Body of pancreas (tissue), 4 donors: Measurements from ENCODE around the gene PCYOX1L. TPM values are rescaled to one million over a fixed set of nuclear protein-coding genes. Genes with fewer than 3 reads are reported as not detected.

Experiments used
- ATAC-seq: fragments of 150-250 bp; one replicate; pipeline ENCODE4 v1.9.1; 2016
- DNase-seq, 4 donors: peaks; one replicate each; pipeline ENCODE4 v3.0.0-alpha.2; 2019
- H3K27ac ChIP-seq, 4 donors: fragments of 200-600 bp; sonication (generic); 1 replicate in 3 of 4; 2 replicates in 1 of 4; pipeline versions ENCODE4 v1.5.1 to v1.6.1; 2016 to 2019; ENCODE audit warnings: mild to moderate bottlenecking in 1 of 4, mixed read lengths in 1 of 4, moderate library complexity in 1 of 4
- H3K27me3 ChIP-seq, 2 donors: fragments of 200-600 bp; sonication (generic); one replicate each; pipeline ENCODE4 v1.6.0; 2016; ENCODE audit warnings: mild to moderate bottlenecking in 1 of 2
- H3K36me3 ChIP-seq, 2 donors: fragments of 200-600 bp; sonication (generic); replicated peaks in 1 of 2; 2 replicates each; pipeline ENCODE4 v1.5.1; 2016; ENCODE audit warnings: low read depth in 2 of 2; ENCODE audit not compliant: insufficient read depth in 1 of 2
- H3K4me1 ChIP-seq: fragments of 200-600 bp; sonication (generic); one replicate; pipeline ENCODE4 v1.6.0; 2016
- H3K4me3 ChIP-seq, 2 donors: fragments of 200-600 bp; sonication (generic); 1 replicate in 1 of 2; 2 replicates in 1 of 2; pipeline ENCODE4 v1.5.1; 2016 to 2019
- H3K9me3 ChIP-seq, 3 donors: fragments of 200-600 bp; sonication (generic); 1 replicate in 2 of 3; 2 replicates in 1 of 3; pipeline ENCODE4 v1.5.1; 2016
- POLR2A ChIP-seq, 3 donors: fragments of 450-650 bp; IDR thresholded peaks; one replicate each; pipeline ENCODE4 v1.6.1; 2016; ENCODE audit warnings: antibody characterized with exemption in 3 of 3, mild to moderate bottlenecking in 2 of 3
- WGBS, 2 donors: methylation state at CpG; one replicate each; pipeline ENCODE4 v1.1.5; 2017; 5-methylcytosine and 5-hydroxymethylcytosine counted together
- intact Hi-C: fragments of 100-400 bp; cut with DNase I; formaldehyde crosslinking; loops from one replicate; pipeline ENCODE4 v1.15.1; 2023
- total RNA-seq, 2 donors: library from RNA; depleted of rRNA; stranded (reverse); fragments of >200 nt; gene quantifications; one replicate each; pipeline ENCODE4 v1.1.0, GENCODE V29; 2016
- TF ChIP-seq, protein P1 (sequence below), 7 experiments: fragments of 450-650 bp in 4 of 7; fragments of 200-600 bp in 3 of 7; sonication (generic) in 3 of 7; IDR thresholded peaks; one replicate each; pipeline ENCODE4 v1.5.1; 2016 to 2019; ENCODE audit warnings: antibody characterized with exemption in 7 of 7

Gene PCYOX1L
- total RNA-seq, 2 donors from 2014 or later, result 3.9 to 5.6 TPM

DNA sequence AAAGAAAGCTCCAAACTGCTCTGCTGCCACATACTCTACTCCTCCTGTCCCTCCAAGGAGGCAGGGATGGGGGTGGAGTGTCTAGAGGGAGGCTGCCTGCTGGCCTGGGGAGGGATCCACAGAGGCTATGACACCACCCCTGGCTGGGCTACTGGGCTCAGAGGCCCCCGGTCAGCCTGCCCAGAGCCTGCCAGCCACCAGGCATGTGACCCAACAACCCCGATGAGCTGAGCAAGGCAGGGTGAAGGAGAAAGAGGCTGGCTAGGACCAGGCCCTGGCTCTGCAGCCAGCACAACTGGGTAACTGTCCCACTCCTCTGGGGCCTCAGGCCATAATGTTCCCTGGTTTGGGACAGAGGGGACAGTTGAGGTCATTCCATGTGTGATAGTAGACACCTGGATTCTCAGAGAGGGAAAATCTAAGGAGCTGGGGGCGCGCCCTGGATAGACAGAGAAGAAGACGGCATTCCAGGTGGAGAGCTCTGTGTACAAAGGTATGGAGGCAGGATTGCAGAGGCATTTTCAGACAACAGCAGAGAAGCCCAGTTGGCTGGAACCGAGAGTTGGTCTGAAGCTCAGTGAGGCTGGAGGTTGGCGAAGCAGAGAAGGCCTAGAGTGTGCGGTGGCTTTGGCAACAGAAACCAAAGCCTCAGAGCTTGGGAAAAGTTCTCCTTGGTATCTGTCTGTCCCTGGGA is 55.1 kb downstream of the PCYOX1L start:
- no peak for DNase-seq
- Histone ChIP-seq H3K27me3 (no peaks in the 10 kb centered on the region), H3K36me3 (no peaks in the 10 kb centered on the region), H3K4me1 (no peaks in the 10 kb centered on the region), H3K4me3 (no peak overlapping the region), H3K27ac (no peak overlapping the region), H3K9me3 (no peaks in the 10 kb centered on the region)
- WGBS, 2 donors, result 91 to 94% methylated on average over 7 to 8 of the region's 8 CpGs
- TF ChIP-seq, protein P1, sequence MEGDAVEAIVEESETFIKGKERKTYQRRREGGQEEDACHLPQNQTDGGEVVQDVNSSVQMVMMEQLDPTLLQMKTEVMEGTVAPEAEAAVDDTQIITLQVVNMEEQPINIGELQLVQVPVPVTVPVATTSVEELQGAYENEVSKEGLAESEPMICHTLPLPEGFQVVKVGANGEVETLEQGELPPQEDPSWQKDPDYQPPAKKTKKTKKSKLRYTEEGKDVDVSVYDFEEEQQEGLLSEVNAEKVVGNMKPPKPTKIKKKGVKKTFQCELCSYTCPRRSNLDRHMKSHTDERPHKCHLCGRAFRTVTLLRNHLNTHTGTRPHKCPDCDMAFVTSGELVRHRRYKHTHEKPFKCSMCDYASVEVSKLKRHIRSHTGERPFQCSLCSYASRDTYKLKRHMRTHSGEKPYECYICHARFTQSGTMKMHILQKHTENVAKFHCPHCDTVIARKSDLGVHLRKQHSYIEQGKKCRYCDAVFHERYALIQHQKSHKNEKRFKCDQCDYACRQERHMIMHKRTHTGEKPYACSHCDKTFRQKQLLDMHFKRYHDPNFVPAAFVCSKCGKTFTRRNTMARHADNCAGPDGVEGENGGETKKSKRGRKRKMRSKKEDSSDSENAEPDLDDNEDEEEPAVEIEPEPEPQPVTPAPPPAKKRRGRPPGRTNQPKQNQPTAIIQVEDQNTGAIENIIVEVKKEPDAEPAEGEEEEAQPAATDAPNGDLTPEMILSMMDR (IDR thresholded peaks at IDR 0.05), result no peak
- intact Hi-C loops, result no loop called here
- no peak for ATAC-seq

DNA sequence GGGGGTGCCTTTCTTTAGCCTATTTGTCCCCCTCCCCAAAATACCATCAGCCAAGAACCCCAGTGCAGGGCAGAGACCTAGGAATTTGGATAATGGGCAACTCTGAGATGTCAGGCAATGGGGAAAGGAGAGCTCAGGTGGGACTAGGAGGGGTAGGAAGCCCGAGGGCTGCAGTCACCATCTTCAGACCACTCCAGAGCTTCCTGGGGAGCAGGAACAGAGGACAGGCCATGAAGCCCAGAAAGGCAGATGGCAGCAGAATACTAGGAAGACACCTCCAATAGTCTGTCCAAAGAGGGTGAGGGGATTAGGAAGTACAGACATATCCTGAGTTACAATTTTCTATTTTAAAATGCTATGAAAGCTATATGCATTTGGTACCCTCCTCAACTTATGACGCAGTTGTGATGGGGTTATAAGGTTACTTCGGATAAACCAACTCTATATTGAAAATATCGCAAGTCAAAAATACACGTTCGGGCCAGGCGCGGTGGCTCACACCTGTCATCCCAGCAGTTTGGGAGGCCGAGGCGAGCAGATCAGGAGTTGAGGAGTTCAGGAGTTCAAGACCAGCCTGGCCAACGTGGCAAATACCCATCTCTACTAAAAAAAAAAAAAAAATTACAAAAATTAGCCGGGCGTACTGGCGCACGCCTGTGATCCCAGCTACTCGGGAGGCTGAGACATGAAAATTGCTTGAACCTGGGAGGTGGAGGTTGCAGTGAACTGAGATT is 55.8 kb downstream of the PCYOX1L start:
- Histone ChIP-seq H3K4me1 (no peaks in the 10 kb centered on the region), H3K36me3 (no peaks in the 10 kb centered on the region), H3K27ac (no peak overlapping the region), H3K27me3 (no peaks in the 10 kb centered on the region), H3K4me3 (no peak overlapping the region), H3K9me3 (no peaks in the 10 kb centered on the region)
- WGBS, 2 donors, result 81 to 89% methylated on average over 16 of the region's 16 CpGs
- intact Hi-C loops, result no loop called here
- TF ChIP-seq POLR2A (IDR thresholded peaks at IDR 0.05), result no peak
- TF ChIP-seq, protein P1 (IDR thresholded peaks at IDR 0.05), result no peak
- ATAC-seq (no peak), DNase-seq (no peak)

DNA sequence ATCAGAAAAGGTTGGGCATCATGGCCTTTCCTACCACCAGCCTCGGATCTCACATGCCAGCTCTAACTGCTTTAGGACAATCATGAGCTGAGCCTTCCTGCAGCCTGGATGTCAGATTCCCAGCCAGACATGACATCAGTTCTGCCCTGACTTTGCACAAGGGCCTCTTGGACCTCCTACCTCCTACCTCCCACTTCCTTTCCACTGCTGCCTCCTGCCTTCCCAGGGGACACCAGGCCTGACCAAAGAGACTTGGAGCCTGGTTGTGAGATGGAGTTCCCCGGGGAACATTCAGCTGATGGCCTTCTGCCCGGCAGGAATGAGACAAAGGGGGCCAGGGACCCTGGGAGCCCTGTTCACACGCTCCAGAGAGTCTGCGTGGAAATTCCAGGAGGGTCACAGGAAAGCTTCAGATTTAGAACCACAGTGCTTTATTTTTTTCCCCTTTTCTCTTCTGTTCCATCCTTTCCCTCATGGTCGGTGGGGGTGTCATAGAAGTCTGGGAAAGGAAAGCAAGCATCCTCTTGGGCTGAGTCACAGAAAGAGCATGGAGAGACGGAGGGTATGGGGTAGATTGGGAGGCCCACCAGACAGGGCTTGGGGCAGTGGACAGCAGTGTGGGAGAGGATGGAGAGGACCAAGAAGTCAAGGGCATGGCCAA is 56.7 kb downstream of the PCYOX1L start:
- WGBS, 2 donors, result 63 to 83% methylated on average over 7 of the region's 7 CpGs
- no peak overlapping the region for H3K27ac ChIP-seq
- no peaks in the 10 kb centered on the region for H3K36me3 ChIP-seq
- H3K9me3 ChIP-seq, result no peaks in the 10 kb centered on the region
- H3K4me1 ChIP-seq, result no peaks in the 10 kb centered on the region
- TF ChIP-seq POLR2A (IDR thresholded peaks at IDR 0.05), result no peak
- TF ChIP-seq, protein P1 (IDR thresholded peaks at IDR 0.05), result no peak
- no peaks in the 10 kb centered on the region for H3K27me3 ChIP-seq
- H3K4me3 ChIP-seq, result no peak overlapping the region
- ATAC-seq (peak; percentile 22), DNase-seq (peak in 2 of 4 donors; percentile 13 to 27)
- intact Hi-C loops, result no loop called here

DNA sequence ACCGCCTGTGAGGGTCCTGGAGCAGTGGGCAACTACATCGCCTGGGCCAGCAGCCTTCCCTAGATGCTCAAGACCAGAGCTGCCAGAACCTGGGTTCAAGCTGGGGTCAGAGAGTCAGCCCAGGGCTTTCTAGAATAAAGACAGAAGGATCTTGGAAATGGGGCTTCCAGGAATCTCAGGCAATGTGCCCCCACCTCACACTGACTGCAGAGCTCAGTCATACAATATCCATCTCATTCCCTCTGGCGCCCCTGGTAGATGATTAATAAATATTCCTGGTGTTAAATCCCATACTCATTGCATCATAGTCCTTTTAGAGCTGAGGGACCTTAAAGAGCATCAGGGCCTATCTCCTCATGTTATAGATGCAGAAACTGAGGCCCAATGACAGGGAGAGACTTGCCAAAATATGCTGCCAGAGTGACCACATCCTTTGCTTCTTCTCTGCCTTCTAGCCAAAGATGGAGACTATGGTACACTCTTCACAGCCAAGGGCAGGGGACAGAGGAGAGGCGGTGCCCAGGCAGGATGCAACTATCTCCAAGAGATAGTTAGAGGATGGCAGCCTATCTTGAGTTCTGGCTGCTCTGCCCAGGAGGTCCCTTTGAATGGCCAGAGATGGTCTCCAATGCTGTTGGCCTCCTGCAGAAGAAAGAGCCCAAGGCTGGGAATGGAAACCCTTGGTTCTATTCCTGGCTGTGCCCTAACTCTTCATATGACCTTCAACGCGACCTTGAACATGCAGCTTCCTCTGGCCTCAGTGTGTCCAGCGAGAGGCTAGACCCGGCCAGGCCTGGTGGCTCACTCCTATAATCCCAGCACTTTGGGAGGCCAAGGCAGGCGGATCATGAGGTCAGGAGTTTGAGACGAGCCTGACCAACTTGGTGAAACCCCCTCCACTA is 57.5 kb downstream of the PCYOX1L start:
- intact Hi-C loops, result no loop called here
- Histone ChIP-seq H3K27me3 (no peaks in the 10 kb centered on the region), H3K27ac (no peak overlapping the region), H3K4me3 (no peak overlapping the region), H3K36me3 (no peaks in the 10 kb centered on the region), H3K4me1 (no peaks in the 10 kb centered on the region), H3K9me3 (no peaks in the 10 kb centered on the region)
- DNase-seq, result no peak
- ATAC-seq, result no peak
- TF ChIP-seq, protein P1 (IDR thresholded peaks at IDR 0.05), result no peak
- TF ChIP-seq POLR2A (IDR thresholded peaks at IDR 0.05), result no peak
- 74 to 84% methylated on average over 10 of the region's 10 CpGs for WGBS, 2 donors
